GM23248 (cell line): Measurements from ENCODE around the gene SEPTIN10. TPM values are rescaled to one million over a fixed set of nuclear protein-coding genes. Genes with fewer than 3 reads are reported as not detected.

Experiments used
- DNase-seq: peaks from one replicate; pipeline ENCODE4 v3.0.0-alpha.2; 2015
- H2AFZ ChIP-seq: fragments of 200-600 bp; sonication (generic); 2 replicates; pipeline ENCODE4 v1.6.1; 2016; ENCODE audit warnings: antibody characterized with exemption
- H3F3A ChIP-seq: fragments of 200-600 bp; sonication (generic); 2 replicates; pipeline ENCODE4 v1.6.1; 2016; ENCODE audit warnings: mild to moderate bottlenecking, antibody characterized with exemption, mixed run types; ENCODE audit not compliant: insufficient read depth
- H3K27ac ChIP-seq: fragments of 200-600 bp; sonication (generic); 2 replicates; pipeline ENCODE4 v1.5.1; 2016; ENCODE audit warnings: mild to moderate bottlenecking
- H3K27me3 ChIP-seq: fragments of 200-600 bp; sonication (generic); replicated peaks from 2 replicates; pipeline ENCODE4 v1.6.1; 2016; ENCODE audit warnings: mild to moderate bottlenecking; ENCODE audit not compliant: insufficient read depth
- H3K36me3 ChIP-seq: fragments of 200-600 bp; sonication (generic); 2 replicates; pipeline ENCODE4 v1.6.1; 2016; ENCODE audit warnings: low read depth, mild to moderate bottlenecking
- H3K4me1 ChIP-seq: fragments of 200-600 bp; sonication (generic); 2 replicates; pipeline ENCODE4 v1.6.1; 2016; ENCODE audit warnings: mild to moderate bottlenecking; ENCODE audit not compliant: insufficient read depth
- H3K4me2 ChIP-seq: fragments of 200-600 bp; sonication (generic); one replicate; pipeline ENCODE4 v1.6.1; 2016; ENCODE audit warnings: mild to moderate bottlenecking; ENCODE audit not compliant: unreplicated experiment
- H3K4me3 ChIP-seq: fragments of 200-600 bp; sonication (generic); 2 replicates; pipeline ENCODE4 v1.5.1; 2016; ENCODE audit warnings: mild to moderate bottlenecking
- H3K79me2 ChIP-seq: fragments of 200-600 bp; sonication (generic); 2 replicates; pipeline ENCODE4 v1.6.1; 2016; ENCODE audit warnings: mild to moderate bottlenecking; ENCODE audit not compliant: insufficient read depth
- H3K9ac ChIP-seq: fragments of 200-600 bp; sonication (generic); 2 replicates; pipeline ENCODE4 v1.6.1; 2016; ENCODE audit warnings: mild to moderate bottlenecking
- H3K9me2 ChIP-seq: fragments of 200-600 bp; sonication (generic); 2 replicates; pipeline ENCODE4 v1.6.1; 2016; ENCODE audit warnings: mixed run types, mild to moderate bottlenecking, moderate library complexity; ENCODE audit not compliant: insufficient read depth
- H3K9me3 ChIP-seq: fragments of 200-600 bp; sonication (generic); one replicate; pipeline ENCODE4 v1.6.1; 2017; ENCODE audit warnings: low read depth
- H4K20me1 ChIP-seq: fragments of 200-600 bp; sonication (generic); 2 replicates; pipeline ENCODE4 v1.6.0; 2016; ENCODE audit not compliant: insufficient read depth
- EZH2 ChIP-seq: fragments of 200-600 bp; sonication (generic); IDR thresholded peaks from 2 replicates; pipeline ENCODE4 v1.6.1; 2018; ENCODE audit warnings: antibody characterized with exemption, mild to moderate bottlenecking; ENCODE audit not compliant: insufficient read depth, poor library complexity, severe bottlenecking
- EZH2phosphoT487 ChIP-seq: fragments of 200-600 bp; sonication (generic); IDR thresholded peaks from 2 replicates; pipeline ENCODE4 v1.6.1; 2018; ENCODE audit warnings: antibody characterized with exemption, moderate library complexity, mild to moderate bottlenecking, low read depth; ENCODE audit not compliant: insufficient read depth
- WGBS, 2 experiments: methylation state at CpG; one replicate each; pipeline ENCODE4 v1.1.6; 2015 to 2017; ENCODE audit warnings: low lambda C conversion rate in 2 of 2, low coverage in 1 of 2; ENCODE audit errors: missing lambda C conversion rate in 2 of 2; 5-methylcytosine and 5-hydroxymethylcytosine counted together
- in situ Hi-C: fragments of 300-500 bp; cut with MboI; formaldehyde crosslinking; loops from 2 replicates; pipeline ENCODE4 v1.15.0; 2020
- polyA plus RNA-seq: library from polyadenylated mRNA; unstranded; fragments of >200 nt; fragmentation: Nextera tagmentation; extraction: Ambion mirVana; gene quantifications from 2 replicates; pipeline ENCODE4 v1.2.1, GENCODE V29; 2016
- total RNA-seq: library from RNA; depleted of rRNA; stranded (reverse); fragments of >200 nt; shearing (Covaris generic); gene quantifications from 2 replicates; pipeline ENCODE4 v1.2.3, GENCODE V29; 2014

The SEPTIN10 gene
- total and polyA plus RNA-seq, 2 experiments from 2014 or later, result 142 to 152 TPM

- Histone ChIP-seq H3F3A (peaks cover 25% of the 10 kb centered on the region; the same call in 1 of the 2 replicates), H3K4me3 (no peak overlapping the region), H2AFZ (no peak overlapping the region), H3K36me3 (peaks cover 9% of the 10 kb centered on the region), H3K4me1 (peaks cover 14% of the 10 kb centered on the region), H3K27ac (peak overlapping the region; percentile 9; the same call in 1 of the 2 replicates), H3K27me3 (no peaks in the 10 kb centered on the region), H3K4me2 (no peak overlapping the region), H3K79me2 (no peaks in the 10 kb centered on the region), H4K20me1 (no peaks in the 10 kb centered on the region), H3K9me3 (no peaks in the 10 kb centered on the region), H3K9ac (no peak overlapping the region), H3K9me2 (no peaks in the 10 kb centered on the region)
- 87 to 89% methylated on average over 4 of the region's 4 CpGs for WGBS, 2 experiments
- TF ChIP-seq EZH2phosphoT487 (no peak), EZH2 (no peak)
- peak; percentile 22 for DNase-seq
- in situ Hi-C loops, result no loop called here
These were observed 64.7 kb downstream of the SEPTIN10 start for GRCh38 chr2:109549016-109549590.

GRCh38 chr2:109547280-109547679, 66.5 kb downstream of the SEPTIN10 start:
- Histone ChIP-seq H3K27me3 (no peaks in the 10 kb centered on the region), H3K9me2 (no peaks in the 10 kb centered on the region), H3K27ac (0 out of 2 replicates have a peak overlapping the region, but pooled peaks have one; percentile 2), H3K9me3 (no peaks in the 10 kb centered on the region), H3K4me1 (peaks cover 14% of the 10 kb centered on the region), H3K79me2 (no peaks in the 10 kb centered on the region), H3K4me2 (no peak overlapping the region), H3K4me3 (no peak overlapping the region), H3K9ac (no peak overlapping the region), H4K20me1 (no peaks in the 10 kb centered on the region), H3K36me3 (peaks cover 15% of the 10 kb centered on the region), H3F3A (peaks cover 25% of the 10 kb centered on the region; the same call in 1 of the 2 replicates), H2AFZ (no peak overlapping the region)
- in situ Hi-C loops, result no loop called here
- DNase-seq, result no peak
- 80 to 84% methylated on average over 2 of the region's 2 CpGs for WGBS, 2 experiments
- no peak for TF ChIP-seq EZH2phosphoT487
- no peak for TF ChIP-seq EZH2

- H3K79me2 ChIP-seq, result no peaks in the 10 kb centered on the region
- H3K27ac ChIP-seq, result no peak overlapping the region
- no peak overlapping the region for H2AFZ ChIP-seq
- peaks cover 14% of the 10 kb centered on the region for H3K4me1 ChIP-seq
- H4K20me1 ChIP-seq, result no peaks in the 10 kb centered on the region
- H3K4me2 ChIP-seq, result no peak overlapping the region
- H3K9ac ChIP-seq, result peak overlapping the region; percentile 13; the same call in 1 of the 2 replicates
- H3K4me3 ChIP-seq, result no peak overlapping the region
- peaks cover 25% of the 10 kb centered on the region; the same call in 1 of the 2 replicates for H3F3A ChIP-seq
- WGBS, 2 experiments, result 26 to 28% methylated on average over 10 of the region's 10 CpGs
- no peaks in the 10 kb centered on the region for H3K27me3 ChIP-seq
- TF ChIP-seq EZH2phosphoT487 (no peak), EZH2 (no peak)
- H3K9me3 ChIP-seq, result no peaks in the 10 kb centered on the region
- DNase-seq, result peak; percentile 76
- H3K36me3 ChIP-seq, result peaks cover 20% of the 10 kb centered on the region
- in situ Hi-C loops, result no loop called here
- H3K9me2 ChIP-seq, result no peaks in the 10 kb centered on the region
These were observed 67.7 kb downstream of the SEPTIN10 start for GRCh38 chr2:109545828-109546713.

DNA sequence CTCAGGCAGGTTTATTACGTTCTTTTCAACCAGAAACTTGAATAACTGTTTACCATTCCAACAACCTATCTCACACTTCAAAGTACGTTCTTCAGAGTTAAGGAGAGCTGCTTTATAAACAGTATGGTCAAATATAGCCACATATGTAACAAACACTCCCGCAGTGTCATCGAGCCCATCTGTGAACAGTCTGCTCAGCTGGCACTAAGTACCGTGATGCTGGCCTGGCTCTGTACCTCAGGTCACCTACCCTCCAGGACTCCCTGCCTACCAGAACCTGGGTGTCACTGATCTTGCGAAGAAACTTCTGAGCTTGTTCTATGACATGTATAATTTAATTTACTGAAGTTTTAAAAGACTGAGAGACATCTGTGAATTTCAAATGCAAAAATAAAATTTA, 71.4 kb downstream of the SEPTIN10 start:
- in situ Hi-C loops, result loop anchor here (5.0 kb wide), 1 partner anchor 175 kb away; no protein-coding TSS in a partner anchor
- WGBS, 2 experiments, result 94 to 97% methylated on average over 6 of the region's 6 CpGs
- no peak for DNase-seq

More for the DNA sequence above, 71.4 kb downstream of the SEPTIN10 start:
- Histone ChIP-seq H4K20me1 (no peaks in the 10 kb centered on the region), H3K36me3 (peaks cover 20% of the 10 kb centered on the region), H3K4me2 (no peak overlapping the region), H3K9ac (no peak overlapping the region), H3K9me3 (no peaks in the 10 kb centered on the region), H3K9me2 (no peaks in the 10 kb centered on the region), H3K4me1 (peaks cover 6% of the 10 kb centered on the region), H3K79me2 (no peaks in the 10 kb centered on the region), H2AFZ (no peak overlapping the region), H3K4me3 (no peak overlapping the region), H3K27me3 (no peaks in the 10 kb centered on the region), H3K27ac (no peak overlapping the region), H3F3A (peaks cover 26% of the 10 kb centered on the region)
- no peak for TF ChIP-seq EZH2phosphoT487
- no peak for TF ChIP-seq EZH2
